ENCODE data around the gene MECP2. TPM values are rescaled to one million over a fixed set of nuclear protein-coding genes. Genes with fewer than 3 reads are reported as not detected.
A peak's percentile ranks its signal among the peaks of the same experiment; 100 is the strongest.
"Not testable (repeated sequence)": the region's sequence is repeated elsewhere in the genome, so short reads cannot be mapped to it uniquely, and the experiment has no call there.

Gene MECP2
- total RNA-seq, 2 donors from 2014 or later = 53.6 to 55.0 TPM

- intact Hi-C loops (cut with DNase I) = no loop called here
- DNase-seq (ENCODE audit: low spot score) = no peak
These were observed 114.2 kb downstream of the MECP2 start for GRCh38 chrX:153983321-153983801.

GRCh38 chrX:153981771-153982533 is 115.6 kb downstream of the MECP2 start:
- intact Hi-C loops (cut with DNase I) = no loop called here
- peak; percentile 86 for DNase-seq (ENCODE audit: low spot score)

- intact Hi-C loops (cut with DNase I) = no loop called here
- DNase-seq (ENCODE audit: low spot score) = no peak
These were observed 116.3 kb downstream of the MECP2 start for GRCh38 chrX:153981231-153981630.

- intact Hi-C loops (cut with DNase I); DNase-seq (ENCODE audit: low spot score): not testable (repeated sequence)
These were observed 117.1 kb downstream of the MECP2 start for GRCh38 chrX:153980394-153980793.

- intact Hi-C loops (cut with DNase I) = no loop called here
- peak; percentile 74 for DNase-seq (ENCODE audit: low spot score)
These were observed 122.7 kb downstream of the MECP2 start for GRCh38 chrX:153974726-153975286.

GRCh38 chrX:153974003-153974725 is 123.4 kb downstream of the MECP2 start:
- peak; percentile 61 for DNase-seq (ENCODE audit: low spot score)
- intact Hi-C loops (cut with DNase I) = no loop called here

- DNase-seq (ENCODE audit: low spot score) = no peak
These were observed 124.2 kb downstream of the MECP2 start for GRCh38 chrX:153973127-153974002.

GRCh38 chrX:153972368-153973126 is 125.0 kb downstream of the MECP2 start, which contains the start of gene TMEM187:
TSS of gene TMEM187 (plus strand) at chrX:153972754. CDS start at chrX:153982063, 9,309 bp downstream.
- intact Hi-C loops (cut with DNase I) = no loop called here
- DNase-seq (ENCODE audit: low spot score) = peak; percentile 97

More at GRCh38 chrX:153973127-153974002, 124.2 kb downstream of the MECP2 start:
- intact Hi-C loops (cut with DNase I) = no loop called here

Small RNAs within 50 kb of the gene (microRNA-seq; reads per million reads assigned to microRNA genes)
- gene MIR3202-1 (ENCODE audit: borderline microRNAs expressed in 2 of 2) (0 reads per million in 2 donors), gene MIR3202-2 (ENCODE audit: borderline microRNAs expressed in 2 of 2) (0 reads per million in 2 donors), gene MIR718 (ENCODE audit: borderline microRNAs expressed in 2 of 2) (0 reads per million in 2 donors)

Other genes starting within 250 kb of the MECP2 start
- gene L1CAM, start 211.5 kb downstream of the MECP2 start, total RNA-seq = 1 to 10 TPM; 3.8 to 4.4 TPM
- 1 to 10 TPM; 1.4 to 2.0 TPM for gene AVPR2, start 193.0 kb downstream of the MECP2 start, total RNA-seq
- gene ARHGAP4, start 171.5 kb downstream of the MECP2 start, total RNA-seq = 10 to 100 TPM; 36.3 to 47.1 TPM
- gene NAA10, start 162.7 kb downstream of the MECP2 start, total RNA-seq = 10 to 100 TPM; 69.4 to 75.4 TPM
- gene RENBP, start 153.1 kb downstream of the MECP2 start, total RNA-seq = 10 to 100 TPM; 11.4 to 17.6 TPM
- gene HCFC1, start 125.9 kb downstream of the MECP2 start, total RNA-seq = 10 to 100 TPM; 36.9 to 44.6 TPM
- gene TMEM187, start 125.0 kb downstream of the MECP2 start, total RNA-seq = 1 to 10 TPM; 6.9 to 9.3 TPM
- 100 to 1,000 TPM in 1 of 2 donors, 10 to 100 TPM in 1; 88.2 to 114 TPM for gene IRAK1, start 77.8 kb downstream of the MECP2 start, total RNA-seq
- gene OPN1LW, start 46.5 kb upstream of the MECP2 start, total RNA-seq = not detected
- gene OPN1MW, start 84.9 kb upstream of the MECP2 start, total RNA-seq = not detected
- not detected for gene OPN1MW2, start 122.0 kb upstream of the MECP2 start, total RNA-seq
- not detected for gene OPN1MW3, start 159.9 kb upstream of the MECP2 start, total RNA-seq
- gene TEX28, start 197.4 kb upstream of the MECP2 start, total RNA-seq = not detected
- under 1 TPM; 0.29 to 0.46 TPM for gene TKTL1, start 198.1 kb upstream of the MECP2 start, total RNA-seq

All from posterior vena cava (tissue), 2 donors.